Measurements from ENCODE around the gene TNP2. TPM values are rescaled to one million over a fixed set of nuclear protein-coding genes. Genes with fewer than 3 reads are reported as not detected.

The TNP2 gene
- polyA plus RNA-seq, 3 donors, result not detected

DNA sequence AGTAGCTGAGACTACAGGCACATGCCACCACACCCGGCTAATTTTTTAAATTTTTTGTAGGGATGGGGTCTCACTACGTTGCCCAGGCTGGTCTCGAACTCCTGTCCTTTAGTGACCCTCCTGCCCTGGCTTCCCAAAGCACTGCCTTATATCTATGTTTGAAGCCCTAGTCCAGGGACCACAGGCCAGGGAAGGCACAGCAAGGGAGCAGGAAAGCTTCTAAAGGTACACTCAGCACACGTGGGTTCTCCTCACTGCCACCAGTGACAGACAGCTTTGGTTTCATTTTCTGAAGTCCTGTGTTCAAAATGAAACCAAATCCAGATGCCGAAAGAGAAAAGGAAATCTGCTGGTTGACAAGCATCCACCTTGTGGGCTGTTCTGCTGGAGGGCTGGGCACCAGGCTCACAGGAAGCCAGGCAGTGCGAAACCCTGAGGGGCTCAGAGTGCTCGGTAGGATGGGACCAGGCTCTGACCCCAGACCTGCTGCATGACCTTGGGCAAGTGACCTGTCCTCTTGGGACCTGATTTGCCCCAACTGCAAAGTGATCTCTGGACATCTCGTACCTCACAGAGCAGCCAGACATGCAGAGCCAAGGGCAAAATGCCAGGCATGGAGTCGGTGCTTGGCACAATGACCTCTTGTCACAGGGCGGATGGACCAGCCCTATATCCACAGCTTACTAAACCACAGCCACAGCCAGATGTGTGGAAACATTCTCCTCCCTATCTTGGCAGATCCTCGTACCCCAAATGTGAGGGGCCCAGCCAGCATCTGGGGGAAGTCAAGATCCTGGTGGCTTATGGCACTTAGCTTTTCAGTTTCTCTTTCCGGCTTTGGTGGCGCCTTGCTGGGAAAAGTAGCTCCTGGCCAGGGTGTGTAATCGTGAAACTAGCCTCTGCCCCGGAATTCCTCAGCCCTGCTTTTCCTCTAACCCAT is 10.3 kb downstream of the TNP2 start:
- DNase-seq (ENCODE audit: low read depth in 3 of 3, low spot score in 2 of 3), result no peak

DNA sequence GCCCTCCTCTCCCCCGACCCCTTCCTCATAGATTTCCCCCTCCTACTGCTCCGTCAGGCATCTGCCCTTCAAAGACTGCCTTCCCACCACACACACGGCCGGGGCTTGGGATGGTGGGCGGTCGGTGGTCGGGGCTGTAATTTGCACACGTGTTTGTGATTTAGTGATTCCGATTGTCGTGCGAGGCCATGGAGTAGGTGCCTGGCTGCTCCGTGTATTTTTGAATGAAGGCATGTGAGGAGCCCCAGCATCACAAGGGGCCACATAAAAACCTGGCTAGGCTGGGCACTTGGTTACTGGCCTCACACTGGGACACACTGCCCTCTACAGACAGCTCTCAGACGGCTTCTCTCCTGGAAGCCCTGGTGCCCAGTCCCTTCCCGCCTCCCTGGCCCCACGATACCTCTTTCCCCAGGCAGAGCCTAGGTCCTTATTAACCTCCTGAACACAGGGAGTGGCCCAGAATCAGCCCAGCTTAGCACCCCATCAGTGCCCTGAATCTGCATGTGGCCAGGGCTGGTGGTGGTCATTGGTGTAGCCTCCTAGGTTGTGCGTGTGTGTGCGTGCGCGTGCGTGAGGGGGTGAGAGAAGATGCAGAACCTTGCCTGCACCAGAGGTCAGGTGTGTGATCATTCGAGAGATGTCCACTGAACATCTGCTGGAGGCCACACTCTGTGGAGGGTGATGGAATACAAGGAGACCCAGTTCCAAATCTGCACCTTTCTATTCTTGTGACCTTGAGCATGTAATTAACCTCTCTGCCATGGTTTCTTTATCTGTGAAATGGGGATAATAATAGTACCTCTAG is 11.8 kb downstream of the TNP2 start:
- DNase-seq (ENCODE audit: low read depth in 3 of 3, low spot score in 2 of 3), result peak in 2 of 3 donors; percentile 61 to 80

DNA sequence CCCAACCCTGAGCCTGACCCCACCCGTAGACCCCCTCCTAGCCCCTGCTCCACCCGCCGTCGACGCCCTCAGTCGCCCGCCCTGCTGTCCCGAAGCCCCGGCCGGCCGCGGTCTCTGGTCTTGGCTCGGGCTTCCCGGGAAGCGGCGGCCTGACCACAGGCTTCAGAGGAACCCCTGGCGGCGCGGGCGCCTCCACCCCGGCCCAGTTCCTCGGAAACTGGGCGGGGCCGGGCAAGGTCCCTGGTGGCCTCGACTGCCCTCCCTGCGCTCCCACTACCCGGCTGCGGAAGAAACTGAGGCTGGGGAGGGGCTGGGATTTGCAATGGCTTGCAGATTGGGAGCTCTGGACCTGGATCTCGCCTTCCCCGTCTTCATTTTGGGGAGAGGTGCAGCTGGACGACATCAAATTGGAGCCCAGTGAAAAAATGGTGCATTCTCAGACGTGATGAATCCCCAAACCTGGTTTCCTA is 12.4 kb downstream of the TNP2 start:
- DNase-seq (ENCODE audit: low read depth in 3 of 3, low spot score in 2 of 3), result no peak

DNA sequence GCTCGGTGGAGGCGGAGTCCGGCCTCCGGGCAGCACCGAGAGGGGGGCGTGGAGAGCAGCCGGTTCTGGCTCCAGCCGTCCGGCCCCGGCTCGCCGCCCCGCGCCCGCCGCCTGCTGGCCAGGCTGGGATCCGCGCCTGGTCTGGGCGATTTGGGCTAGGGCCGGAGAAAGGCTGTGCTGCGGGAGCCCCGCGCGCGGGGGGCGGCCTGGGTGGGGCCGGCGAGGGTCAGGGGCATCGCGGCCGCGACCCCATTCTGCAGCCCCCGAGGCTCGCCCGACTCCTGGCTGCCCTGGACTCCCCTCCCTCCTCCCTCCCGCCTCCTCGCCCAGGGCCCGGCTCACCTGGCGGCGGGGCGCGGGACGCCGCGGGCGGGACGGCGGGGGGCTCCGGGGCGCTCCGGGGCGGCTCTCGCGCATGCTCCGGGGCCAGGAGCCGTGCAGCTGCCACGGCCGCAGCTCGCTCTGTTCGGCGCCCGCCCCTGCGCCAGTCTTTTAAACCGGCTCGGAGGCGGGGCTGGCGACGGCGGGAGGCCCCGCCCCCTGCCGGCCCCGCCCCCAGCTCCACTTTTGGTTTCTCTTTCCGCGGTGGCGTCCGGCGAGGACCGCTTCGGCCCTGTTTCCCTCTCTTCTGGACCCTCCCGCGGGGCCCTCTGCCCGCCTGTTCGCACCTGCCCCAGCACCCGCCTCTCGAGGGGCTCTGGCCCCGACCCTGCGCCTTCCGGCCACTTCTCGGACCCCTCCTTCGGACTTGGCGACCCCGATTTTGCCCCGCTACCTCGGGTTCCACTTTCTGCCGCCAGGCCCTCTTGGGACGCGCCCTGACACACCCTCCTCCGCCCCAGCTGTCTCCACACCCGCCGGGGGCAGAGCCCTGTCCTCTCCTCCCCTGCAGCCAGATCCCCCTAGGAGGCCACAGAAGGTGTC is 13.1 kb downstream of the TNP2 start, which contains the start of gene SOCS1:
Gene SOCS1, minus strand, starts transcription at position 468 of the 924 bp plus-strand sequence. CDS start 726 bp downstream, outside the sequence.
- DNase-seq (ENCODE audit: low read depth in 3 of 3, low spot score in 2 of 3), result peak in 2 of 3 donors; percentile 72 to 78

DNA sequence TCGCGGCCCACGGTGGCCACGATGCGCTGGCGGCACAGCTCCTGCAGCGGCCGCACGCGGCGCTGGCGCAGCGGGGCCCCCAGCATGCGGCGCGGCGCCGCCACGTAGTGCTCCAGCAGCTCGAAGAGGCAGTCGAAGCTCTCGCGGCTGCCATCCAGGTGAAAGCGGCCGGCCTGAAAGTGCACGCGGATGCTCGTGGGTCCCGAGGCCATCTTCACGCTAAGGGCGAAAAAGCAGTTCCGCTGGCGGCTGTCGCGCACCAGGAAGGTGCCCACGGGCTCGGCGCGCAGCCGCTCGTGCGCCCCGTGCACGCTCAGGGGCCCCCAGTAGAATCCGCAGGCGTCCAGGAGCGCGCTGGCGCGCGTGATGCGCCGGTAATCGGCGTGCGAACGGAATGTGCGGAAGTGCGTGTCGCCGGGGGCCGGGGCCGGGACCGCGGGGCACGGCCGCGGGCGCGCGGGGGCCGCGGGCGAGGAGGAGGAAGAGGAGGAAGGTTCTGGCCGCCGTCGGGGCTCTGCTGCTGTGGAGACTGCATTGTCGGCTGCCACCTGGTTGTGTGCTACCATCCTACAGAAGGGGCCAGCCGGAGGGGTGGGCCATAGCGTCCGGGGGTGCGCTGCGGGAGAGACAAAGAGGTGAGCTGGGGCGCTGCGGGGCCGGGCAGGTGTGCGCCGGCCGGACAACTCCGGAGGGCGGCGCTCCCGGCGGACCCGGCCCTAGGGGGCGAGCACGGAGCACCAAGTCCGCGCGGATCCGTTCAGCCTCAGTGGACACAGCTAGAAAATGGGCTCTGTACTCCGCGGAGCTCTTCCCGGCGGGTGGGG is 14.0 kb downstream of the TNP2 start:
- peak in 1 of 3 donors; percentile 25 for DNase-seq (ENCODE audit: low read depth in 3 of 3, low spot score in 2 of 3)

DNA sequence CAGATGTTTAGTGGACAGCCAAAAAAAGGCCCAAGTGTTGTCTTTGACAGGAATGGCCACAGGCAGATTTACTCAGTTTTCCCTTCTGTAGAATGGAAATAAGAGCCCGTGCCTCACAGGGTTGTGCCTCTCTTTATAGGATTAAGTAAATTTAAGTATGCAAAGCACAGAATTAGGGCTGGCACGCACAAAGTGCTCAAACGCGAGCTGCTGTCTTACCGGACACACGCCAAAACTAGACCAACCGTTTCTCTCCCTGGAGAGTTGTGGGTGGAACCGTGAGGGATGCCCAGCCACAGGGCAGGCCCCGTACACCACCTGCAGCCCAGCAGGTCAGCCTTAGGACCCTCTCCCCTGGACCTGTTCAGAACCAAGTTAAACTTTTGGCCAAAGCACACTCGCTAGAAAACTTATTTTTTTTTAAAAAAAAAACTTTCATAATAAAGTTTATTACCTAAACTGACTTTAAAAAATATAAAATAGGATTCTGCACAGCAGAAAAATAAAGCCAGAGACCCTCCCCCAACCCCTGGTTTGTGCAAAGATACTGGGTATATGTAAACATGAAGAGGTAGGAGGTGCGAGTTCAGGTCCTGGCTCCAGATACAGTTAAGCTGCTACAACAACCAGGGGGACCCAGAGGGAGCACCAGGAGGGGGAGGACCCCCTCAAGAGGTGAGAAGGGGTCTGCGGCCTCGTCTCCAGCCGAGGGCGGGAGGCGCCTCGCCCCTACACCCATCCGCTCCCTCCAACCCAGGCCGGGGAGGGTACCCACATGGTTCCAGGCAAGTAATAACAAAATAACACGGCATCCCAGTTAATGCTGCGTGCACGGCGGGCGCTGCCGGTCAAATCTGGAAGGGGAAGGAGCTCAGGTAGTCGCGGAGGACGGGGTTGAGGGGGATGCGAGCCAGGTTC is 14.9 kb downstream of the TNP2 start:
- DNase-seq (ENCODE audit: low read depth in 3 of 3, low spot score in 2 of 3), result no peak

DNA sequence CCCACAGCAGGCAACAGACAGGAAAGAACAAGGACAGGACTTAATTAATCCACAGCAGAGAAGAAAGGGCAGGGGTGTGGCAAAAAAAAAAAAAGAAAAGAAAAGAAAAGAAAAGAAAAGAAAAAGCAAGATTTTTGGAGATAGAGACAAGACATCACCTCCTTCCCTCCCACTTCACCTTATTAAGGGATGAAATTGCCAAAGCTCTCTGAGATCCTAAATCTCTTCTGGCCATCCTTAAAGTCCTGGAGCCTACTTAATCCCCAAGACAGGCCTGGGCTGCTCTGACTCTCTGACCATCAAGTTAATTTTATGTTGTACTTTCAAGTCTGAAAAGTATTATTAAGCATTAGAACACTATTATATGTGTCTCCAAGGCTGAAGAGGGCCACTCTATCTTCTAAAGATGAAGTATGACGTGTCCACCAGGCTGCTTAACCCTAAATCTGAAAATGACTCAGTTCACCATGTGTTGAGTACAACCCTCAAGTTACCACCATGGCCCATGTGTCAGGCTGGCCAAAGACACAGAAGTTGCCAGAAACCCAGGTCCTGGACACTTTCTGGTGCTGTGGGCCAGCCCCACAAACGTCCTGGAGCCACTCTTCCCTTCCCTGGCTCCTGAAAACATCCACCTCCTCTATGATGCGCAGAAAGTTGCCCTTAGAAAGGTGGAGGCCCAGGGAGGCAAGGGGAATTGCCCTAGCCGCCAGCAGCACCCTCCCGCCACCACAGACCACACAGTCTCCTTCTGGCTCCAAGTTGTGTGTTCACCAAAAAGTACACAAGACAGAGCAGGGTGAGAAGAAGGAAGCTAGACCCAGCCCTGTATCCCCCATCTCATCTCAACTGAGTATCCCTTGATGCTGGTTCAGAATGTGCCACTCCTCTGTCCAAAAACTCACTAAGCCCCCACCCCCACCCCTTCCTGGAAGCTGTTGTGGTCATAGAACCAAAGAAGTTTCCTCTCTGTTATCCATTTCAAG is 15.8 kb downstream of the TNP2 start:
- no peak for DNase-seq (ENCODE audit: low read depth in 3 of 3, low spot score in 2 of 3)

DNA sequence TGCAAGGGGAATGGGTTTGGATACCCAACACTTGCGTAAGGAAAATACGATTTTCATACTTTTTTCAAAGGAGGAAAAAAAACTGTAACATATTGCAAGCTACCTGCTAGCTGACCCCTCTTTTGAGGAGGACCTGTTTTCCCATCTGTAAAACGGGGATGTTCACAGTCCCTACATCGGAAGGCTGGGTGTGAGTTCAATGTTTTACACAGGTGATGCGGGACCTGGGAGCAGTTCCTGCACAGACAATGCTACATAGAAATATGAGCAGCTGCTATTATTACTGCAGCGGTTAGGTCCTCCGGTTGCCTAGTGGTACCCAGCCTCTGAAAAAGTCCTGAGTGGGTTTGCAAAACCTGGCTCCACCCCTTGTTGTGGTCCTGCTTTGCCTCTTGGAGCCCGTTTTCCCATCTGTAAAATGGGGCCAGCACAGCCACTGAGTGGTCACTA is 16.6 kb downstream of the TNP2 start:
- DNase-seq (ENCODE audit: low read depth in 3 of 3, low spot score in 2 of 3), result no peak

DNA sequence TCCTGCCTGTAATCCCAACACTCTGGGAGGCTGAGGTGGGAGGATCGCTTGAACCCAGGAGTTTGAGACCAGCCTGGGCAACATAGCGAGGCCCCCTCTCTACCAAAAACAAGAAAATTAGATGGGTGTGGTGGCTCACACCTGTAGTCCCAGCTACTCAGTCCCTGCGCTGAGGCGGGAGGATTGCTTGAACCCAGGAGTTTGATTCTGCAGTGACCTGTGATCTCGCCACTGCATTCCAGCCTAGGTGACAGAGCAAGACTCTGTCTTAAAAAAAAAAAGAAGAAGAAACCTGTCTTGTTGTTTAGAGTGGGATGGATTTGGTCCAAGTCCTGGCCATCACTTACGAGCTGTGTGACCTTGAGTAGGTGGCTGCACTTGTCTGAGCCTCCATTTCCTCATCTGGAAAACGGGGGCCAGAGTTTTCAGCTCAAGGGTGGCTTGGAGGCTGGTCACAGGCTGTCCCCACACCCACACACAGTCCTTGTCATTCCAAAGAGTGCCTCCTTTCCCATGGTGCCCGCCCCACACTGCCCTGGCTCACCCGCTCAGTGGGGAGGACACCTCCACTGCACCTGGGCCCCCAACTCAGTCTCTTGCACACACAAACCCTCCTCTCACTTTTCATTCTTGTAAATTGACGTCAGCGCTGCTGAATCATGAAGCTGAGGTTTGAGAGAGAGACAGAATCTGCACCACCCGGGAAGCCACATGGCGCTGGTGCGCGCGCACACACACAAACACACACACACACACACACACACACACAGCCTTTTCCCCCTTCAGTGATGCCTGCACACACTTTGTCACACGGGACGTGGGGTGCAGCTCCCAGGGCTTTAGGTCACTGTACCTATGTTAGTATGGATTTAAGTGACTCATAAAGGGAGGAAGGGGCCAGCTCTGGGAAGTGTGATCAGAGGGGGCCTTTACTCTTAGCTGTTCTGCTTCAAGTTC is 17.3 kb downstream of the TNP2 start:
- DNase-seq (ENCODE audit: low read depth in 3 of 3, low spot score in 2 of 3), result no peak

DNA sequence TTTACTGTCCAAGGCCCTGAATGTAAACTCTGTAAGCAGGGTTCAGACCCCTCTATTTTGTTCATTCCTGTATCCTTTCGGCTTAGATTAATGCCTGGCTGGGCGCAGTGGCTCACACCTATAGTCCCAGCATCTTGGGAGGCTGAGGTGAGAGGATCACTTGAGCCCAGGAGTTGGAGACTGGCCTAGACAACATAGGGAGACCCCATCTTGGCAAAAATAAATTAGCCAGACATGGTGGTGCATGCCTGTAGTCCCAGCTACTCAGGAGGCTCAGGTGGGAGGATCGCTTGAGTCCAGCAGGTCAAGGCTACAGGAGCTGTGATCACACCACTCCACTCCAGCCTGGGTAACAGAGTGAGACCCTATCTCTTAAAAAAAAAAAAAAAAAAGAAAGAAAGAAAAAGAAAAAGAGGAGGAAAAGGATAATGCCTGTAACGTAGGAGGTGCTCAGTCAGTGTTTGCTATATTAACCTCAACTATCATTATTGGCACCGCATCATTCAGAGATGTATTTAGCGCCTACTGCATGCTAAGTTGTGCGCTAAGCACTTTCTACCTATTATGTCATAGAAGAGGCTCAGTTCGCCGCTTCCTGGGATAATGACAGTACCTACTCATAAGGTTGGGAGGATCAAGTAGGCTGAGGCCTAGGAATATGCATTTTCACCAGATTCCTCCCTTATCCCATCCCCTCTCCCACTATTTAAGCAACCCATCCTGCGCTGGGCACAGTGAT is 18.2 kb downstream of the TNP2 start:
- DNase-seq (ENCODE audit: low read depth in 3 of 3, low spot score in 2 of 3), result no peak

DNA sequence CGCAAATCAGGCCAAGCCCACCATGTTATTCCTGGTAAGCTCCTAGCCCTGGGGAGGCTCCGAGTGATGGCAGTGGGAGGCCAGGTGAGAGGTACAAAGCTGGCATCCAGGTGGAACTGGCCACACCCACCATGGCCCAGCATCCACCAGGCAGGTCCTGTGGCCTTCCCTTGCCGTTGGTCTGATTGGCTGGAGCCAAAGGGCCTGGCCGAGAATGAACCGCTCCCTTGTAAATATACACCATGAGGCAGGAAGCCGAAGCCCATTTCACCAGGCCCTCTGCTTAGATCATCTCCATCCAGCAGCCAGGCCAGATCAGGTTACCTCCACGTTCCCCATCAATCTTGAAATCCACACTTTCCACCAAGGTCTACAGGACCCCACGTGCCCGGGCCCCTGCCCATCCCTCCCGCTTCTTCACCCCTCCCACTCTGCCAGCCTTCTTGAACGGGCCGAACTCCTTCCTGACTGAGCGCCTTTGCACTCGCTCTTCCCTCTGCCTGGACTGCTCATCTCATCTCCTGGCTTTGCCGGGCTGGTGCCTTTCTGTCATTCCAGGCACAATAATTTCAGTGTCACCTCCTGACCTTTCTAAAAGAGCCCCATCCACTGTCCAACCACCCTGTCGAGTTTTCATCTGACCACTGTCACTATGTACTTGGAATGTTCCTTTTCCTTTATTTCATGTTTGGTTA is 18.9 kb downstream of the TNP2 start:
- DNase-seq (ENCODE audit: low read depth in 3 of 3, low spot score in 2 of 3), result peak in 1 of 3 donors; percentile 39

DNA sequence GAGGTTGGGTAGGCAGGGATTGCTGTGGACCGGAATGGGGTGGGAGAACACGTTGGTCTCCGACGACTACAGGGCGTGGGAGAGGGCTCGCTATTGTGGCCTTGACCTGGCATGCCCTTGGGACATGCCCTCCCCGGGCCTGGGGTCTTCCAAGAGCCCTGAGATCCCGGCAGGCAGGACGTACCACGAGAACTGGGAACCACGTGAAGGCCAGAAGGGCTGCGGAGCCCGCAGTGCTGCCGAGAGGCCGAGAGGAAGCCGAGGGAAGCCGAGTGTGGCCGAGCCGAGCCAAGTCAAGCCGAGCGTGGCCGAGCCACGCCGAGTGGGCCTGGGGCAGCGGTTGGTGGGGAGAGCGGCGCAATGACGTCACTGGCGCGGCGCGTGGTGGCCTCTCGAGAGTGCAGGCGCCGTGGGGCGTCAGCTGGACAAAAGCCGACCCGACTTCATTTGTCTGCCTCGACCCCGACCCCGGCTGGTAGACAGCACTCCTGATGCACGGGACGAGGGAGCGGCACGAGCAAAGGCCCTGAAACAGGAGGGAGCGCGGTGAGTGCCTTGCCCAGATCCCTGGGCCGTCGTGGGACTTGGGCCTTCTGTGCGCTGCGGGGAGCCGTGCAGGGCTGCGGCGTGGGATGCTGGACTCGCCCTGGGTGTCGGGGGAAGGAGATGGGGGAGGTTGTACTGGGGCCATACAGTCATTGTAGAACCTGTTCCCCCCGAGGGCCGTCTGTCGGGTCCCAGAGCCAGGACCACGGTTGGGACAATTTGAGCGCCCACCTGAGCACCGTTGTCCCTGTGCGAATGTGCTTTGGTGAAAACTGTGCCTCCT is 19.7 kb downstream of the TNP2 start:
- DNase-seq (ENCODE audit: low read depth in 3 of 3, low spot score in 2 of 3), result no peak

DNA sequence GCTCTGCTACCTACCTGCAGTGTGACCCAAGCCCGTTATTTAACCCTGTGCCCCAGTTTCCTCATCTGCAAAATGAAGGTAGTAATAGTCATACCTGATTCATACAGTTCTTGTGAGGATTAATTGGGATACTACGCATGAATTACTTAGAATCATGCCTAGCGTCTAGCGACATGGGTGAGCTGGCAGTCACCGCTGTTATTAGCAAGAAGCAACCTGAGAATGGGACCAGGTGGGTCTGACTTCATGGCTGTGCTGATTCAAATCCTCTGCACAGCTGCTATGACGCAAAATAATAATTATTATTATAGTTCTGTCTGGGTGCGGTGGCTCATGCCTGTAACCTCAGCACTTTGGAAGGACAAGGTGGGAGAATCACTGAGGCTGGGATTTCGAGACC is 21.0 kb downstream of the TNP2 start:
- no peak for DNase-seq (ENCODE audit: low read depth in 3 of 3, low spot score in 2 of 3)

DNA sequence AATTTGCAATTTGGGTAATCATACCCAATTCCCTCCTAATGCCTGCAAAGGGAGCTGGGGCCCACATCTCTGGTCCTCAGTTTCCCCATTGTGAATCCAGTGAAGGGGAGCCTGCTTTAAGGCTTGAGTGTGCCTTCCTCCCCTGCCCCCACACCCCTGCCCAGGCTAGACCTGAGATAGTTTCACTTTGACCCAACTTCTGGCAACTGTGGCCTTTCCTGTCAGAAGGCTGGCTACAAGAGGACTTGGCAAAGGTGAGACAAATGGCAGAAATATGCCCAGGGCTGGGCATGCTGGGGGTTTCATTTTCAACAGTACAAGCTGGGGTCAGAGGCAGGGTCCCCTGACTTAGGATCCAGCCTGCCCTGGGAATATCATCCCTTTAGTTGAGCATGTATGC is 23.1 kb downstream of the TNP2 start:
- no peak for DNase-seq (ENCODE audit: low read depth in 3 of 3, low spot score in 2 of 3)

Measured in right renal cortex interstitium (tissue), 3 donors.